H1 (cell line): Measurements from ENCODE around the gene GATAD2B. TPM values are rescaled to one million over a fixed set of nuclear protein-coding genes. Genes with fewer than 3 reads are reported as not detected.

Experiments used
- CTCF ChIA-PET: fragments of 300-600 bp; sonication (Branson Sonifier 250); formaldehyde crosslinking; loops from one replicate; lab custom pipeline; 2021; ENCODE audit not compliant: partially characterized antibody; lab: Charles Lee
- POLR2A ChIA-PET: fragments of 300-600 bp; sonication (Branson Sonifier 250); formaldehyde crosslinking; loops from one replicate; lab custom pipeline; 2021; ENCODE audit warnings: inconsistent platforms; ENCODE audit not compliant: partially characterized antibody; lab: Charles Lee
- DNase-seq, 2 experiments: peaks; one replicate each; pipeline versions ENCODE4 v3.0.0 to v3.0.0-alpha.2; 2010 to 2022; ENCODE audit warnings: low spot score in 2 of 2, low read depth in 1 of 2, mixed read lengths in 1 of 2
- FAIRE-seq: peaks from 2 replicates; lab custom pipeline; 2011; peaks lifted over from hg19 to GRCh38; lab: Jason Lieb, UNC
- H2AFZ ChIP-seq: 2 replicates; pipeline ENCODE4 v1.8.1; 2012; ENCODE audit warnings: low read length, inconsistent platforms
- H2AK5ac ChIP-seq: 2 replicates; pipeline ENCODE4 v1.6.1; 2013; ENCODE audit warnings: low read depth, low read length
- H2BK120ac ChIP-seq: replicated peaks from 2 replicates; pipeline ENCODE3; 2013; ENCODE audit warnings: low read depth, low read length, inconsistent platforms
- H2BK12ac ChIP-seq: 2 replicates; pipeline ENCODE4 v1.6.1; 2013; ENCODE audit warnings: low read depth, low read length
- H2BK15ac ChIP-seq: 2 replicates; pipeline ENCODE4 v1.6.1; 2013; ENCODE audit warnings: low read length
- H2BK20ac ChIP-seq: 2 replicates; pipeline ENCODE4 v1.6.1; 2013; ENCODE audit warnings: low read length
- H2BK5ac ChIP-seq: 2 replicates; pipeline ENCODE4 v1.6.1; 2013; ENCODE audit warnings: low read depth, low read length
- H3K14ac ChIP-seq: 2 replicates; pipeline ENCODE4 v1.6.1; 2013; ENCODE audit warnings: inconsistent platforms; ENCODE audit not compliant: insufficient read length
- H3K18ac ChIP-seq: 2 replicates; pipeline ENCODE4 v1.6.1; 2013; ENCODE audit warnings: low read length; ENCODE audit errors: extremely low read depth
- H3K23ac ChIP-seq: 2 replicates; pipeline ENCODE4 v1.6.1; 2013; ENCODE audit warnings: inconsistent platforms; ENCODE audit not compliant: insufficient read length
- H3K23me2 ChIP-seq: 2 replicates; pipeline ENCODE4 v1.6.1; 2013; ENCODE audit warnings: low read depth, low read length
- H3K27ac ChIP-seq: 2 replicates; pipeline ENCODE4 v1.6.1; 2011; ENCODE audit warnings: low read depth, low read length, inconsistent platforms
- H3K27me3 ChIP-seq, 4 experiments: replicated peaks in 1 of 4; 1 replicate in 1 of 4; 2 replicates in 3 of 4; pipeline versions ENCODE4 v1.6.1 to v1.8.1; 2011 to 2013; ENCODE audit warnings: low read length in 3 of 4, mild to moderate bottlenecking in 3 of 4, inconsistent platforms in 2 of 4, mixed read lengths in 2 of 4, moderate library complexity in 1 of 4; ENCODE audit not compliant: control insufficient read depth in 3 of 4, insufficient read depth in 3 of 4; ENCODE audit errors: extremely low read depth in 1 of 4
- H3K36me3 ChIP-seq, 4 experiments: 2 replicates each; pipeline versions ENCODE4 v1.6.1 to v1.8.1; 2011 to 2013; ENCODE audit warnings: mild to moderate bottlenecking in 4 of 4, low read length in 3 of 4, moderate library complexity in 2 of 4, control low read depth in 1 of 4, inconsistent platforms in 1 of 4; ENCODE audit not compliant: insufficient read depth in 4 of 4, control insufficient read depth in 2 of 4
- H3K4ac ChIP-seq: replicated peaks from 2 replicates; pipeline ENCODE3; 2013; ENCODE audit warnings: low read length, low read depth, mixed read lengths, inconsistent platforms; ENCODE audit not compliant: insufficient read length
- H3K4me1 ChIP-seq, 4 experiments: replicated peaks in 1 of 4; 1 replicate in 1 of 4; 2 replicates in 3 of 4; pipeline versions ENCODE4 v1.6.1 to v1.8.1; 2011 to 2013; ENCODE audit warnings: low read length in 3 of 4, inconsistent platforms in 2 of 4, mixed read lengths in 1 of 4; ENCODE audit not compliant: insufficient read depth in 4 of 4, control insufficient read depth in 3 of 4
- H3K4me2 ChIP-seq, 2 experiments: 2 replicates each; pipeline versions ENCODE4 v1.6.1 to v1.8.1; 2011 to 2013; ENCODE audit warnings: low read depth in 2 of 2, low read length in 2 of 2, control low read depth in 1 of 2, inconsistent platforms in 1 of 2, mild to moderate bottlenecking in 1 of 2; ENCODE audit not compliant: insufficient read depth in 1 of 2
- H3K4me3 ChIP-seq, 4 experiments: fragments of 200-600, 300-600 bp in 1 of 4; sonication (generic), shearing (Covaris generic), sonication (Bioruptor Twin) in 1 of 4; 2 replicates each; pipeline versions ENCODE4 v1.5.1 to v1.8.1; 2011 to 2016; ENCODE audit warnings: low read length in 4 of 4, low read depth in 3 of 4, control low read depth in 2 of 4, inconsistent platforms in 2 of 4, mild to moderate bottlenecking in 2 of 4, mixed read lengths in 1 of 4, moderate library complexity in 1 of 4; ENCODE audit not compliant: insufficient read depth in 2 of 4; ENCODE audit errors: extremely low read depth in 1 of 4
- H3K56ac ChIP-seq: replicated peaks from 2 replicates; pipeline ENCODE3; 2013; ENCODE audit warnings: low read depth, mild to moderate bottlenecking, mixed read lengths, low read length, inconsistent platforms; ENCODE audit not compliant: insufficient read length
- H3K79me1 ChIP-seq: 2 replicates; pipeline ENCODE4 v1.6.1; 2013; ENCODE audit warnings: low read depth, low read length, control low read depth
- H3K79me2 ChIP-seq, 2 experiments: 2 replicates each; pipeline versions ENCODE4 v1.6.1 to v1.8.1; 2012 to 2013; ENCODE audit warnings: low read length in 2 of 2, mild to moderate bottlenecking in 2 of 2, inconsistent platforms in 1 of 2; ENCODE audit not compliant: insufficient read depth in 2 of 2, control insufficient read depth in 1 of 2
- H3K9ac ChIP-seq, 4 experiments: replicated peaks in 1 of 4; 1 replicate in 1 of 4; 2 replicates in 3 of 4; pipeline versions ENCODE4 v1.6.1 to v1.8.1; 2011 to 2013; ENCODE audit warnings: low read depth in 3 of 4, low read length in 3 of 4, control low read depth in 2 of 4, mild to moderate bottlenecking in 2 of 4, moderate library complexity in 2 of 4, inconsistent platforms in 1 of 4; ENCODE audit errors: extremely low read depth in 1 of 4
- H3K9me3 ChIP-seq, 2 experiments: 2 replicates each; pipeline versions ENCODE4 v1.6.1 to v1.8.1; 2012 to 2013; ENCODE audit warnings: mild to moderate bottlenecking in 2 of 2, moderate library complexity in 2 of 2, control low read depth in 1 of 2, inconsistent platforms in 1 of 2, low read depth in 1 of 2, low read length in 1 of 2, mixed read lengths in 1 of 2; ENCODE audit not compliant: insufficient read depth in 2 of 2
- H4K20me1 ChIP-seq, 2 experiments: replicated peaks in 1 of 2; 2 replicates each; pipeline versions ENCODE3 to v1.8.1; 2011 to 2013; ENCODE audit warnings: inconsistent platforms in 2 of 2, low read length in 2 of 2, mild to moderate bottlenecking in 1 of 2; ENCODE audit not compliant: insufficient read depth in 2 of 2, control insufficient read depth in 1 of 2
- H4K5ac ChIP-seq: 2 replicates; pipeline ENCODE4 v1.6.1; 2013; ENCODE audit warnings: low read length, low read depth, mixed read lengths, inconsistent platforms; ENCODE audit not compliant: insufficient read length
- H4K8ac ChIP-seq: 2 replicates; pipeline ENCODE4 v1.8.0; 2013; ENCODE audit warnings: mild to moderate bottlenecking, moderate library complexity, low read length, inconsistent platforms; ENCODE audit not compliant: insufficient read depth; ENCODE audit errors: extremely low read depth
- H4K91ac ChIP-seq: replicated peaks from 2 replicates; pipeline ENCODE3; 2013; ENCODE audit warnings: low read length, mixed read lengths, inconsistent platforms; ENCODE audit not compliant: insufficient read length
- CBX8 ChIP-seq: fragments of 300-800, 300-1000 bp; sonication (generic); IDR thresholded peaks from 2 replicates; pipeline ENCODE4 v1.7.1; 2016; ENCODE audit warnings: low read depth, low read length, borderline replicate concordance
- CHD2 ChIP-seq: IDR thresholded peaks from 2 replicates; pipeline ENCODE4 v1.6.1; 2012; ENCODE audit warnings: low read length, improper control_type of control experiment
- HDAC2 ChIP-seq, 2 experiments: fragments of 300-600 bp in 1 of 2; sonication (generic) in 1 of 2; IDR thresholded peaks; 2 replicates each; pipeline ENCODE4 v1.6.1; 2011 to 2012; ENCODE audit warnings: low read depth in 2 of 2, low read length in 2 of 2, mild to moderate bottlenecking in 2 of 2, moderate library complexity in 2 of 2, borderline replicate concordance in 1 of 2, inconsistent platforms in 1 of 2
- JUND ChIP-seq: IDR thresholded peaks from 2 replicates; pipeline ENCODE4 v1.6.1; 2011; ENCODE audit warnings: mild to moderate bottlenecking, improper control_type of control experiment, low read length
- TBP ChIP-seq: IDR thresholded peaks from 2 replicates; pipeline ENCODE4 v1.6.1; 2011; ENCODE audit warnings: low read depth, low read length, improper control_type of control experiment
- YY1 ChIP-seq: IDR thresholded peaks from 2 replicates; pipeline ENCODE4 v1.6.1; 2011; ENCODE audit warnings: low read depth, mild to moderate bottlenecking, low read length
- WGBS, 2 experiments: shearing (Covaris generic) in 1 of 2; methylation state at CpG; one replicate each; pipeline versions ENCODE4 v1.1.6 to v1.1.7; 2013 to 2015; ENCODE audit warnings: low lambda C conversion rate in 2 of 2, mixed read lengths in 2 of 2, inconsistent platforms in 1 of 2, low coverage in 1 of 2, missing lambda C conversion rate in 1 of 2; ENCODE audit not compliant: insufficient replicate concordance in 2 of 2, insufficient coverage in 1 of 2, insufficient read length in 1 of 2; ENCODE audit errors: extremely low coverage in 1 of 2, missing lambda C conversion rate in 1 of 2; 5-methylcytosine and 5-hydroxymethylcytosine counted together
- polyA plus RNA-seq, 7 experiments: library from polyadenylated mRNA; depleted of rRNA in 3 of 7; stranded (reverse) in 5 of 7; unstranded in 2 of 7; fragments of >200 nt in 5 of 7; fragments of 200-250 nt in 2 of 7; gene quantifications; 1 replicate in 5 of 7; 2 replicates in 1 of 7; 4 replicates in 1 of 7; pipeline versions ENCODE4 v1.2.1 to v1.2.3, GENCODE V29; 2011 to 2013; ENCODE audit warnings: missing spikeins in 2 of 7, mixed read lengths in 2 of 7
- total RNA-seq: library from RNA; stranded (reverse); fragmentation: NEBNext Ultra II Directional; extraction: Animal tissue kit (Norgen Biotek cat#: 25700); gene quantifications from 2 replicates; pipeline ENCODE4 v1.2.1, GENCODE V29; 2021

The GATAD2B gene
- total and polyA plus RNA-seq, 2 of the 8 experiments (the other 6 are each of a cell fraction or from before 2014, with no cell fraction given) = 8.4 to 39.1 TPM

GRCh38 chr1:153831026-153831425, 91.7 kb downstream of the GATAD2B start:
- Histone ChIP-seq H3K4me2 (no peak overlapping the region), H3K36me3 (peaks cover 10 to 18% (median 14%) of the 10 kb centered on the region in 4 experiments; a peak in 7 of 8 replicates), H3K27me3 (no peaks in the 10 kb centered on the region), H3K23ac (no peak overlapping the region), H4K5ac (no peak overlapping the region), H2BK5ac (no peak overlapping the region), H4K20me1 (peaks cover 3% of the 10 kb centered on the region in 2 experiments), H3K56ac (no peak overlapping the region), H2BK15ac (no peak overlapping the region), H3K23me2 (no peaks in the 10 kb centered on the region), H3K18ac (no peak overlapping the region), H2BK20ac (no peak overlapping the region), H2AFZ (no peak overlapping the region), H2BK12ac (no peak overlapping the region), H3K79me2 (peaks cover 0 to 21% of the 10 kb centered on the region in 2 experiments; a peak in 2 of 4 replicates), H3K9me3 (no peaks in the 10 kb centered on the region; a peak in 1 of 4 replicates), H3K79me1 (no peaks in the 10 kb centered on the region), H3K27ac (no peak overlapping the region), H4K8ac (no peak overlapping the region), H2AK5ac (no peak overlapping the region), H4K91ac (no peak overlapping the region), H3K9ac (no peak overlapping the region), H3K4me1 (no peaks in the 10 kb centered on the region), H3K4me3 (no peak overlapping the region), H3K14ac (no peak overlapping the region), H3K4ac (no peak overlapping the region), H2BK120ac (no peak overlapping the region)
- ChIA-PET POLR2A (no interaction called here), CTCF (interaction anchor here (0.5 to 2.6 kb wide), 7 partner anchors 33 to 232 kb away, joined by 3 to 9 read pairs (median 3); partner anchors contain the start of gene DENND4B)
- DNase-seq (no peak), FAIRE-seq (no peak)
- WGBS, 2 experiments = 92% methylated on average over 2 of the region's 2 CpGs; no CpG with 5 or more reads in 1 of the 2 experiments
- no peak for TF ChIP-seq JUND
- TF ChIP-seq CHD2 = no peak
- TF ChIP-seq YY1 = no peak
- no peak for TF ChIP-seq CBX8
- no peak for TF ChIP-seq TBP
- TF ChIP-seq HDAC2 (IDR thresholded peaks at IDR 0.05; ENCODE audit: borderline replicate concordance in 1 of 2, low read depth in 2 of 2, low read length in 2 of 2) = no peak
